Amniotic stem cell (primary cell): Measurements from ENCODE around the gene STAP2.
"Not testable (repeated sequence)": the region's sequence is repeated elsewhere in the genome, so short reads cannot be mapped to it uniquely, and the experiment has no call there.

Experiments
- DNase-seq: peaks from one replicate; lab custom pipeline; 2025; lab: John Stamatoyannopoulos, UW

The STAP2 gene

DNA sequence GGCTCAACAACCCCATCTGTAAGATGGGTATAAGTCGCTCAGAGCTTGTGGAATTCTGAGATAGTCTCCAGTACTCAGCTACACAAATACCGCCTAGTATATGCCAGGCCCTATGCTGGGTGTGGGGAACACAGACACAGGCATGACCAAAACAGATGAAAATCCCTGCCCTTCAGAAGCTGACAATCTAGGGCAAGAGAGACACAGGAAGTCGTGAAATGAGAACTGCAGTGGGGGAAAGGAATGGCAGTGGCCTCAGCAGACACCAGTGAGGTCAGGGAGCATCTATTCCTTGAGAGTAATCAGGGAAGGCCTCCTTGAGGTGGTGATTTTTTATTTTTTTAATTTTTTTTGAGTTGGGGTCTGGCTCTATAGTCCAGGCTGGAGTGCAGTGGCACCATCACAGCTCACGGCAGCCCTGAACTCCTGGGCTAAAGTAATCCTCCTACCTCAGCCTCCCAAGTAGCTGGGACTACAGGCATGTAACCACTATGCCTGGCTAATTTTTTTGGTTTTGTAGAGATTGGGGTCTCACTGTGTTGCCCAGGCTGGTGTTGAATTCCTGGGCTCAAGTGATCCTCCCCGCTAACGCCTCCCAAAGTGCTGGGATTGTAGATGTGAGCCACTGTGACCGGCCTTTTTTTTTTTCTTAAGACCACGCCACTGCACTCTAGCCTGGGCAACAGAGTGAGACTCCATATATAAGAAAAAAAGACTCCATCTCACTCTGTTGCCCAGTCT is 39.6 kb downstream of the STAP2 start:
- DNase-seq = no peak

DNA sequence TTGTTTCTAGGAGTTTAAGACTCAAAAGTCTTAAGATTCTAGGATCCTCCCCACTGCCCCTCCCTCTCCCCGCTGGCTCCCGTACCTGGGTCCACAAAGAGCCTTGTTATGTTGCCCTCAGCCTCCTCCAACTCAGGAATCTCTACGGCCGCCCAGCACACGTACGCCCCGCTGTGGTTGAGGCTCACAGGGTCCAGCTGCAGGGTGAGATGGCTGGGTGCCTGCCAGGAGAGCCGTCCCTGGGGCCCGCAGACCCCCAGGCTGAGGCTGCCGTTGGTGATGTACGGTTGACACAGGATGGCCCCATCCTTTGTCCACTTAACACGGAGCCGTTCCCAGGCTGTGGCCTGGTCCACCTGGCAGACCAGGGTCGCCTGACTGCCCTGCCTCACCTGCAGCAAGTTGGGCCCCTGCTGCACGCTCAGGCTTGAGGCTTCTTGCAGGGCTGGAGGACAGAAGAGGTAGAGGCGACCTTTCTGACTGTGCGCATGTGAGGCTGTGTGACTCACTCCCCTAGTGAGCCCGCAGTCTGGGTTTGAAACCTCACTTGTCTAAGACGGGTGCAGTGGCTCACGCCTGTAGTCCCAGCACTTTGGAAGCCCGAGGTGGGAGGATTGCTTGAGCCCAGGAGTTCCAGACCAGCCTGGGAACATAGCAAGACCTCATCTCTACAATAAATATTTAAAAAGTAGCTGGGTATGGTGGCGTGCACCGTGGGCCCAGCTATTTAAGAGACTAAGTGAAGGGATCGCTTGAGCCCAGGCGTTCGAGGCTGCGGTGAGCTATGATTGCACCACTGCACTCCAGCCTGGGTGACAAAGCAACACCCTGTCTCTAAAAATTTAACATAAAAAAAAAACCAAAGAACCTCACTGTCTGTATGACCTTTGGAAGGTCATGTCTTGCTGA is 40.5 kb downstream of the STAP2 start:
- no peak for DNase-seq

DNA sequence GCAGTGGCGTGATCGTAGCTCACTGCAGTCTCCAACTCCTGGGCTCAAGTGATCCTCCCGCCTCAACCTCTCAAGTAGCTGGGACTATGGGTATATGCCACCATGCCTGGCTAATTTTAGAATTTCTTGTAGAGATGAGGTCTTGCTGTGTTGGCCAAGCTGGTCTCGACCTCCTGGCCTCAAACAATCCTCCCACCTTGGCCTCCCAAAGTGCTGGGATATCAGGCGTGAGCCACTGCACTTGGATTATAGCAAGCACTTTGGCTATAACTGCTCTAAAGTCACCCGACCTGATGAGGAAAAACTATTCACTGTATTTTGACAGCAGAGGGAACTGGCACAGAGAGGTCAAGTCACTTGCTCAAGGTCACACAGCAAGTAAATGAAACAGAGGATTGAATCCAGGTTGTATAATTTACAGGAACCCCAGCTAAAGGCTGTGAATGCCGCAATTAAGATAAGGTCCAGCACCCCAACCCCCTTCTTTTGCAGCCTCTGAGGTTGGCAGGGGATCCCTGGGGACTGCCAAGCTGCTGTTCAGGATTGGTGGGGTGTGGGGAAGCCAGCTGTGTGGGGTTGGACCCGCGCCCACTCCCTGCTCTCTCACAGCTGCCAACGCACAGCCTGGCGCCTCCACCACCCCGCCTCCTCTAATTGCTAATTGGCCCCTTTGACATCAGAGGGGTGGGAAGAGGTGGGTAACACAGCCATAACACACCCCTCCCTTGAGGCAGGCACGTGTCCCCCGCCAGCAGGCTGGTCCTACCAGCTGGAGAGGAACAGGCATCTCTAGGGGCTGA is 42.5 kb downstream of the STAP2 start:
- no peak for DNase-seq

DNA sequence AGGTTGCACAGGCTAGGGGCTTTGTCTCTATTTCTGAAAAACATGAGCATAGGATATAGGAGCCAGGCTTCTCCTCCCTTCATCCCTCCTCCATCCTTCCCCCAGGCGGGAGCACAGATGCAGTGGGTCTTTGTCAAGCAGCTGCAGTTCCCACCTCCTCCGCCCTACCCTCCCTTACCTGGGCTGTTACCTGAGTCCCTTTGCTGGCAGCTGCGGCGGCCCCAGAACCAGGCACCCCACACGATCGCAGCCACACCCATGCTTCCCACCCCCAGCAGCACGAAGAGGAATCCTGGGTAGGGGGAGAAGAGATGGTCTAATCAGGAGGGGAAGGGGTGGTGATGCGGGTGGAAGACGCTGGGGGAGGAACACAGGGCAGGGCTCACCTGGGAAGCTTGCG is 44.2 kb downstream of the STAP2 start:
- no peak for DNase-seq

DNA sequence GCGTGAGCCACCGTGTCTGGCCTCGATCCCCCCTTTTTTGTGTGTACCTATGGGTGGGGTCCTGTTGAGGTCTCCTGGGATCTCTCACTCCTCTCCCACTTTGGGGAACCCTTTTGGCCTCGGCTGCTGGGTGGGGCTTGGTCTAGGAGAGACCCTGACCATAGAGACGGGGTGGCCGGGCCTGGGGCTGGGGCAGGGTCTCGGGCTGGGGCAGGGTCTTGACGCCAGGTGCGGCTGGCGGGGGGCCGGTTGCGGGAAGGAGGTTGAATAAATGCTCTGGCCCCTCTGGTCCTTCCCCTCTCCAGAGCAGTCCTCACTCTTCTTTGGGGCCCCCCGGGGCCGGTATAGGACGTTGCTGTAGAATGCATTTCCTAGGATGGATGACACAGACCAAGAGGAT is 46.1 kb downstream of the STAP2 start:
- no peak for DNase-seq

DNA sequence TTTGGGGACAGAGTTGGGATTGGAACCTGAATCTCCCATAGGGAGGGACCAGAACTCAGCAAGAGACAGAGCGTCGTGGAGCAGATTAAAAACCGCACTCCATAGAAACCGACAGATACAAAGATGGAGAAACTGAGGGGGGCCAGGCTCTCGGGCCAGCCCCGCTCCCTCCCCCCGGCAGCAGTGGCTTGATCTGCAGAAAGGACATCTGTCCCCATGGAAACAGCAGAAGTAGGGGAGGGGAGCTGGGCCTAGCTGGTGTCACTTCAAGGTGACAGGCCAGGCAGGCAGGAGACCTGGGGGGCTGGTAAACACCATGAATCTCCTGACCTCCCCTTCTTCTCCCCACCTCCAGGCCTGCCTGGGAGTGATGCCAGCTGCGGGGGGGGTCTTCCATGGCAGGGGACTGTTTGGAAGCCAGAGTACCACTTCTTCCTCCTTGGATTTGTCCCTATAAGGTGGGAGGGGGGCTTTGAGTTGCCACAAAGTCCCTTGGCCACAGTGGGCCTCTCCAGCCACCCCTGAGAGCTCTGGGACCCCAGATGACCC is 47.4 kb downstream of the STAP2 start:
- no peak for DNase-seq

DNA sequence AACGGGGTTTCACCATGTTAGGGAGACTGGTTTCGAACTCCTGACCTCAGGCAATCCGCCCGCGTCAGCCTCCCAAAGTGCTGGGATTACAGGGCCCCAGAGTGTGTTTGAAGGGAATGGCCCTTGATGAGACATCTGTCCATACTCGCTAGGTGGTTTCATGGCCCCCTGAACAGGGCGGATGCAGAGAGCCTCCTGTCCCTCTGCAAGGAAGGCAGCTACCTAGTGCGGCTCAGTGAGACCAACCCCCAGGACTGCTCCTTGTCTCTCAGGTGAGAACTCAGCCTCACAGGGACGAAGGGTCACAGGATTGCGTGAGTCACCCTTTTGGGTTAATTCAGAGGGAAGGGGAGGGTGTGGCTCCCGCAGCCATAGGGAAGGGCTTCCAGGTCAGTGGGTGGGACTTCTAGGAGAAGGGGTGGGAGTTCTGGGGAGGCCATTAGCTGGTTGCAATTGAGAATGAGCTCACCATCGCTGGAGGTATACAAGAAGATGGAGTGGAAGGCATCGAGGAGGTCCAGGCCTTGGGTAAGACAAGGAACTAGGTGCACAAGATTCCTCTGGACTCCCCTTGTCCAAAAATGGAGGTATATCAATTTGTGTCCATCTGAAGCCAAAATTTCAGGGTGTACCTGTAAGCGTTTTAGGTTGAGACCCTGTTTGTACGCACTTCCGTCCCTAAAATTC is 50.4 kb downstream of the STAP2 start:
- DNase-seq = no peak

DNA sequence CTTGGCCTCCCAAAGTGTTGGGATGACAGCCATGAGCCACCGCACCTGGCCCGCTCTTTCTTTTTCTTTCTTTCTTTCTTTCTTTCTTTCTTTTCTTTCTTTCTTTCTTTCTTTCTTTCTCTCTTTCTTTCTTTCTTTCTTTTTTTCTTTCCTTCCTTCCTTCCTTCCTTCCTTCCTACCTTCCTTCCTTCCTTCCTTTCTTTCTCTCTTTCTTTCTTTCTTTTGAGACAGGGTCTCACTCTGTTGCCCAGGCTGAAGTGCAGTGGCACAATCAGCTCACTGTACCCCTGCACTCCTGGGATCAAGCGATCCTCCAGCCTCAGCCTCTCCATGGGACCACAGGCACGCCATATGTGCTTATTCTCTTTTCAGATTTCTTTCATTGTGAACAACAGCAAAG is 52.5 kb downstream of the STAP2 start:
- DNase-seq = not testable (repeated sequence)

DNA sequence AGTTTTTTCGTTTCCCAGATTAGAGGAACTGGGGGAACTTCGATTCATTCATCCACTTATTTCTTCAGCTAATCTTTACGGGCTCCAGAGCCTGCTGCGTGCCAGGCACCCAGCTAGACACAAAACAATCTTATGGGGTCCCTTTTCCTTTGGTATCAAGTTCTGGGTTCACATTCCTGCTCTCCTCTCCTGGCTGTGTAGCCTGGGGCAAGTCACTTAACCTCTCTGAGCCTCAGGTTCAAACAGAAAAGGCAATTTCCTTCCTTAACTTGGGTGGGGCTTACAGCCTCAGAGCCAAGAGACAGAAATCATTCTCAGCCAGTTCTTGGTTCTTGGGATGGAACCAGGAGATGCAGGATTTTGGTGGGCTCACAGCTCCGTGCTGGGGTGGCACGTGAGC is 53.7 kb downstream of the STAP2 start:
- DNase-seq = no peak

DNA sequence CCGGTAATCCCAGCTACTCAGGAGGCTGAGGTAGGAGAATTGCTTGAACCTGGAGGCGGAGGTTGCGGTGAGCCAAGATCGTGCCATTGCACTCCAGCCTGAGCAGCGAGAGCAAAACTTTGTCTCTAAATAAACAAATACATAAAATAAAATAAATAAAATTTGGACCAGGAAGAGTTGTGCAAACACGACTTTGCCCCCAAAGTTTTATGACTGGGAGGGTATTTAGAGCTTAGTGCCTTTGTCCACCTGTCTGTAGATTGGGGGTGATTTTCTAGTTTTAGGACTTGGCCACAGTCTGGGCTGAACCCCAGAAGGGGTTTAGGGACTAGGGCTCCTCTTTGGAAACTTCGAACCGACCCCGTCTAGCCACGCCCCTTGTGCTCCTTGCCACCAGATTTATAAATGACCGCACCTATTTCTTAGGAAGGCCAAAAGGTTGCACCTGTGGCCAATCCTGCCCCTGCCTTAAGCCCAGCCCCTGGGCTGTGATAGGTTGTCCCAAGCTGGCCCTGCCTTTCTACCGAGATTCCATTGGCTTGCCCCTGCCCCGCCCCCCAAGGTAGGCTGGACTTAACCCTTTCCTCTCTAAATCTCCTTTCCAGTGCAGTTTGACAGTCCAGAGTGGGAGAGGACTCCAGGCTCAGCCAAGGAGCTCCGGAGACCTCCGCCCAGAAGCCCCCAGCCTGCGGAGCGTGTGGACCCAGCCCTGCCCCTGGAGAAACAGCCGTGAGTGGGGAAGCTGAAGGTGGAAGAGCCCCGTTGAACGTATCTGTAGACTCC is 54.3 kb downstream of the STAP2 start:
- DNase-seq = no peak

DNA sequence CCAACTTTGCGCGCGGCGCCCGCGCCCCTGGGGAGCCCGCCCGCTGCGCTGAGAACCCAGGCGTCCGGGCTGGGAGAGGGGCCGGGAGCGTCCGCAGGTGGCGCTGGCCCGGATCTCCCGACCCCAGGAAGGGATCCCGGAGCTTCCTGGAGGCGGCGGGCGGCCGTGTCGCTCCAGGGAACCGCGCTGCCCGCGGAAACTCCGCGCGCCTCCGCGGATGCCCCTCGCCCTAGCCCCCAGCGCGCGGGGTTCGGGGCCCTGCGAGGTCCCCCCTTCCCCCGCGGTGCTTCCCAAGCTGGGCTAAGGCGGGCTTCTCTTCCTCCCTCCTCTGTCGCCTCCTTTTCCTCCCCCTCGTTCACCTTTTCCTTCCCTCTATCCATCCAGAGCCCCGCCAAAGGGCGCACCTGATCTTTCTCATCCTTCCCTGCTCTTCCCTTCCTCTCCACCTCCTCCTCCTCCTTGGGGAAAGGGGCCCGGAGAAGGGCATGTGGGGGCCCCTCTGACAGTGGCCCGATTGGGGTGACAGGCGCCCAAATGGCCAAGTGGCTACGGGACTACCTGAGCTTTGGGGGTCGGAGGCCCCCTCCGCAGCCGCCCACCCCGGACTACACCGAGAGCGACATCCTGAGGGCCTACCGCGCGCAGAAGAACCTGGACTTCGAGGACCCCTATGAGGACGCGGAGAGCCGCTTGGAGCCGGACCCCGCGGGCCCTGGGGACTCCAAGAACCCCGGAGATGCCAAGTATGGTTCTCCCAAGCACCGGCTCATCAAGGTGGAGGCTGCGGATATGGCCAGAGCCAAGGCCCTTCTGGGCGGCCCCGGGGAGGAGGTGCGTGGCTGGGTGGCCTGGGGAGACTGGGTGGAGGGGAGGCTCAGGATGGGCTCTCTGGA is 58.9 kb downstream of the STAP2 start:
- DNase-seq = no peak

DNA sequence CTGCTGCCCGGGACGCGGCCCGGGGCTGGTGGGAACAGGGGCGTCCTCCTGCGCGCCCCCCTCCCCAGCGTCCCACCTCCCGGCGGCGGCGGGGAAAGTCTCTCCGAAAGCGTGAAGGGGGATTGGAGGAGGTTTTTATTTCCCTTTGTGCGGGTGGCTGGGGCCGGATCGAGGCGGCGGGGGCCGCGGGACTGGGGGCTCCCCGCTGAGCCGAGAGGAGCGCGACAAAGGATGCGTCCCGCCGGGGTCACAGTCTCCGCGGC is 59.4 kb downstream of the STAP2 start:
- no peak for DNase-seq

DNA sequence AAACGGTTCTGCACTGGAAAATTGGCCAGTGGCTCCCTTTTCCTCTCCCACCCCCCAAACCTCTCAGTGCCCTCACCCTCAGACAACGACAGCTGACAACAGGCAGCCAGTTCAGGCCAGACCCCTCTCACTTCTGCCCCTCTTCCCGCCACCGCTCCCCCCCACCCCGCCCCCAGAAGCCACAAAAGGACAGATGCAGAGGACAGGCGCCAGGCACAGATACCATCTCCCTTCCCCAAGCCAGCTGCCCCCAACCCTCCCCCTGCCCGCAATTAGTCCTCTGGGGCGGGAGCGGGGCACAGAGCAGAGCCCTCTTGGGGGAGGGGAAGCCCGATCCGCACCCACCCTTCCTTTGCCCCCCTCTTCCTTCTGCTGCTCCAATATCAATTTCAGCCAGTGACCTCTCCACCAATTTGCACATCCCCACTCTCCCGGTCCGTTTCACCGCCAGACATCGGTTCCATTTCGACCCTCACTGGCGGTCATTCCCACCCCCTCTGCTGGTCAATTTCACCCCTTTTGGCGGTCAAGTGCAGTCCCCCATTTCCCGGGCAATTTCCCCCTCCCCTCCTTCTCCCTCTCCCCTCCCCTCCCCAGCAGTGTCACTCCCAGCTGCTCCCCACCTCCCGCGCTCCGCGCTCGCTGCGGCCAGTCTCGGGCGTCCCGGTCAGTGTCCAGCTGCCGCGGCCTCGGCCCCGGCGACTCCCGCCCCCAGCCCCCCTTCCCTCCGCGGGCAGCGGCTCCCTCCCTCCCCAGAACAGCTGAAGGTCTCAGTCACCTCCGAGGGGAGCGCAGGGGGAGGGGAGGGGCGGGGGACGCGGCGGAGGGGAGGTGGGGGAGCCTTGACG is 60.0 kb downstream of the STAP2 start, which contains the start of gene SHD:
TSS of gene SHD (plus strand) at position 848 of the 848 bp plus-strand sequence. CDS start 798 bp downstream, outside the sequence.
- DNase-seq = no peak

DNA sequence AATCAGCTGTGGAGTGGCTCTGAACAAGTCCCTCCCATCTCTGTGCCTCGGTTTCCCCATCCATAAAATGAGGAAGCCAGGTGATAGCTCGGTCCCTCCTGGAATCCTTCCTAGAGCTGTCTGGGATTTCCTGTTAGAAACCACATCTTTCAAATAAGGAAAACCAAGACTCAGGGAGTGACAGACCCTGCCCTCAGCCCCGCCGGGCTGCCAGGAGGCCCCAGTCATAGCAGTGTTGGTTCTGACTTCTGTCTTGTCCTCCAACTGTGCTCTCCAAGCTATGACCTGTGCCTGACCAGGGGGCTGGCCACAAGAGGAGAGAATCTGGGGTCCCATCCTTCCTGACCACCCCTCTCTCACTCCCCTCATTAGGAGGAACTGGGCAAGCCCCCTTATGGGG is 60.6 kb downstream of the STAP2 start:
- no peak for DNase-seq

DNA sequence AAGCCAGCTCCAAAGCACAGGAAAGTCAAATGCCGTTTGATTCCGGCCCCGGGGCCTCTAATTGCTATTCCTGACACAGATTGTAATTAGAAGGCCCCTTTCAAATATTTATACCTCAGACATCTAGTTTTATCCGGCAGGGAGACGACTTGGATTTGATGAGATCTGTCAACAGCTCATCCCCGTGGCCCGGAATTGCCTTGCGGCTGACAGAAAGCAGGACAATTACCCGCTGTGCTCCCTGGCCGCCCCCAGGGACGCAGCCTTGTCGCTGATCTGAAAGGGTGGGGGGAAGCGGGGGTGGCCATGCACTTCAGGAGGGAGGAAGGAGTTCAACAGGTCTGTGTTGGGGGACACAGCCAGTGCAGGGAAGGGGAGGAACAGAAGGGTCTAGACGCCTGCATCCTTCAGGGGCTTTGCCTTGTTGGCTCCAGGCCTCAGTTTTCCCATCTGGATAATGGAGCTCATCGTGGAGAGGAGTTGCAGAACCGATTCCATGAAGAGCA is 61.4 kb downstream of the STAP2 start:
- DNase-seq = no peak

DNA sequence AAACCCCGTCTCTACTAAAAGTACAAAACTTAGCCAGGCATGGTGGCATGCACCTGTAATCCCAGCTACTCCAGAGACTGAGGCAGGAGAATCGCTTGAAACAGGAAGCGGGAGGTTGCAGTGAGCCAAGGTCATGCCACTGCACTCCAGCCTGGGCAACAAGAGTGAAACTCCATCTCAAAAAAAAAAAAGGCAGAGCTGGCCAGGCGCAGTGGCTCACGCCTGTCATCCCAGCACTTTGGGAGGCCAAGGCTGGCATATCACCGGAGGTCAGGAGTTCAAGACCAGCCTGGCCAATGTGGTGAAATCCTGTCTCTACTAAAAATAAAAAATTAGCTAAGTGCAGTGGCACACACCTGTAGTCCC is 64.3 kb downstream of the STAP2 start:
- DNase-seq = not testable (repeated sequence)
